Muscle layer of colon (tissue), 2 donors: Measurements from ENCODE around the gene CAP1.

Experiments used
- H3K27ac ChIP-seq: one replicate; pipeline ENCODE4 v1.7.0; 2013; ENCODE audit warnings: low read depth, mild to moderate bottlenecking, low read length, moderate library complexity
- H3K27me3 ChIP-seq, 2 donors: one replicate each; pipeline ENCODE4 v1.7.0; 2013; ENCODE audit warnings: low read length in 2 of 2, mild to moderate bottlenecking in 2 of 2; ENCODE audit not compliant: insufficient read depth in 2 of 2, control insufficient read depth in 1 of 2
- H3K36me3 ChIP-seq: one replicate; pipeline ENCODE4 v1.7.0; 2013; ENCODE audit warnings: mild to moderate bottlenecking, low read length; ENCODE audit not compliant: insufficient read depth
- H3K4me1 ChIP-seq: one replicate; pipeline ENCODE4 v1.7.0; 2013; ENCODE audit warnings: mild to moderate bottlenecking, low read length; ENCODE audit not compliant: insufficient read depth
- H3K4me3 ChIP-seq, 2 donors: one replicate each; pipeline ENCODE4 v1.7.0; 2013; ENCODE audit warnings: low read length in 2 of 2, low read depth in 1 of 2, mild to moderate bottlenecking in 1 of 2, moderate library complexity in 1 of 2
- H3K9ac ChIP-seq: one replicate; pipeline ENCODE4 v1.7.0; 2013; ENCODE audit warnings: low read length
- H3K9me3 ChIP-seq: one replicate; pipeline ENCODE4 v1.7.0; 2013; ENCODE audit warnings: mild to moderate bottlenecking, low read length
- donor health status: abdominal sarcoma.
- donor health status: Adenocarcinoma of cecum.

CAP1 gene

GRCh38 chr1:40092706-40093639, 52.4 kb downstream of the CAP1 start:
- H3K36me3 ChIP-seq: peaks cover 26% of the 10 kb centered on the region
- H3K27ac ChIP-seq: no peak overlapping the region

GRCh38 chr1:40094466-40095110, 54.1 kb downstream of the CAP1 start:
- H3K27me3 ChIP-seq: no peaks in the 10 kb centered on the region
- H3K36me3 ChIP-seq: peaks cover 15% of the 10 kb centered on the region
- H3K4me3 ChIP-seq: no peak overlapping the region
- H3K4me1 ChIP-seq: peaks cover 15% of the 10 kb centered on the region
- no peak overlapping the region for H3K9ac ChIP-seq
- H3K9me3 ChIP-seq: no peaks in the 10 kb centered on the region
- no peak overlapping the region for H3K27ac ChIP-seq

More at GRCh38 chr1:40092706-40093639, 52.4 kb downstream of the CAP1 start:
- Histone ChIP-seq H3K9me3 (no peaks in the 10 kb centered on the region), H3K9ac (no peak overlapping the region), H3K27me3 (no peaks in the 10 kb centered on the region), H3K4me3 (no peak overlapping the region), H3K4me1 (peaks cover 15% of the 10 kb centered on the region)

GRCh38 chr1:40095806-40096205, 55.3 kb downstream of the CAP1 start:
- Histone ChIP-seq H3K4me3 (no peak overlapping the region), H3K27ac (no peak overlapping the region), H3K9ac (no peak overlapping the region), H3K9me3 (no peaks in the 10 kb centered on the region), H3K27me3 (no peaks in the 10 kb centered on the region), H3K36me3 (peaks cover 10% of the 10 kb centered on the region), H3K4me1 (peaks cover 15% of the 10 kb centered on the region)

GRCh38 chr1:40096646-40096976, 56.1 kb downstream of the CAP1 start:
- H3K9me3 ChIP-seq: no peaks in the 10 kb centered on the region
- H3K9ac ChIP-seq: peak overlapping the region; percentile 20
- peak overlapping the region; percentile 72 to 81 for H3K4me3 ChIP-seq
- H3K4me1 ChIP-seq: peaks cover 15% of the 10 kb centered on the region
- H3K36me3 ChIP-seq: peaks cover 4% of the 10 kb centered on the region
- peak overlapping the region; percentile 77 for H3K27ac ChIP-seq
- H3K27me3 ChIP-seq: no peaks in the 10 kb centered on the region

GRCh38 chr1:40096977-40097782, 56.7 kb downstream of the CAP1 start, which contains the start of gene PPT1:
Gene PPT1 (minus strand): TSS chr1:40097252. CDS start chr1:40097238, 14 bp downstream.
- H3K27ac ChIP-seq: peak within 1 kb of the TSS; percentile 77
- peak within 1 kb of the TSS; percentile 20 for H3K9ac ChIP-seq
- H3K4me3 ChIP-seq: peak within 1 kb of the TSS; percentile 72 to 81
- peaks cover 15% of the 10 kb centered on the region for H3K4me1 ChIP-seq
- H3K36me3 ChIP-seq: peaks cover under 1% of the 10 kb centered on the region
- H3K9me3 ChIP-seq: no peaks in the 10 kb centered on the region
- H3K27me3 ChIP-seq: no peaks in the 10 kb centered on the region

GRCh38 chr1:40102038-40102437, 61.5 kb downstream of the CAP1 start:
- Histone ChIP-seq H3K9me3 (no peaks in the 10 kb centered on the region), H3K36me3 (no peaks in the 10 kb centered on the region), H3K4me1 (peaks cover 5% of the 10 kb centered on the region), H3K4me3 (no peak overlapping the region), H3K27ac (no peak overlapping the region), H3K27me3 (no peaks in the 10 kb centered on the region), H3K9ac (no peak overlapping the region)

- Histone ChIP-seq H3K27me3 (no peaks in the 10 kb centered on the region), H3K27ac (no peak overlapping the region), H3K4me3 (no peak overlapping the region), H3K9me3 (no peaks in the 10 kb centered on the region), H3K36me3 (no peaks in the 10 kb centered on the region), H3K9ac (no peak overlapping the region), H3K4me1 (no peaks in the 10 kb centered on the region)
Measured at GRCh38 chr1:40102896-40103295, 62.4 kb downstream of the CAP1 start.

- H3K27ac ChIP-seq: no peak overlapping the region
- no peaks in the 10 kb centered on the region for H3K36me3 ChIP-seq
- no peaks in the 10 kb centered on the region for H3K4me1 ChIP-seq
- no peak overlapping the region for H3K4me3 ChIP-seq
- no peak overlapping the region for H3K9ac ChIP-seq
- H3K27me3 ChIP-seq: no peaks in the 10 kb centered on the region
- H3K9me3 ChIP-seq: no peaks in the 10 kb centered on the region
Measured at GRCh38 chr1:40105028-40105427, 64.5 kb downstream of the CAP1 start.

GRCh38 chr1:40107290-40107959, 66.9 kb downstream of the CAP1 start:
- H3K27me3 ChIP-seq: no peaks in the 10 kb centered on the region
- H3K27ac ChIP-seq: no peak overlapping the region
- H3K4me3 ChIP-seq: no peak overlapping the region
- H3K9me3 ChIP-seq: no peaks in the 10 kb centered on the region
- H3K9ac ChIP-seq: no peak overlapping the region
- H3K36me3 ChIP-seq: no peaks in the 10 kb centered on the region
- H3K4me1 ChIP-seq: no peaks in the 10 kb centered on the region

GRCh38 chr1:40110389-40110788, 69.9 kb downstream of the CAP1 start:
- Histone ChIP-seq H3K27ac (no peak overlapping the region), H3K4me3 (no peak overlapping the region), H3K9ac (no peak overlapping the region), H3K9me3 (no peaks in the 10 kb centered on the region), H3K4me1 (no peaks in the 10 kb centered on the region), H3K36me3 (no peaks in the 10 kb centered on the region), H3K27me3 (no peaks in the 10 kb centered on the region)

GRCh38 chr1:40114400-40114799, 73.9 kb downstream of the CAP1 start:
- Histone ChIP-seq H3K4me3 (no peak overlapping the region), H3K9me3 (no peaks in the 10 kb centered on the region), H3K36me3 (no peaks in the 10 kb centered on the region), H3K9ac (no peak overlapping the region), H3K4me1 (no peaks in the 10 kb centered on the region), H3K27ac (no peak overlapping the region), H3K27me3 (no peaks in the 10 kb centered on the region)
